Activated T-helper 1 cell treated with anti-CD3 and anti-CD28 coated beads, Interleukin-2, amount 50 U/mL, for 16 hours (primary cell): Measurements from ENCODE around the gene GOLGA8S.
"Not testable (repeated sequence)": the region's sequence is repeated elsewhere in the genome, so short reads cannot be mapped to it uniquely, and the experiment has no call there.

Experiments
- DNase-seq, 2 donors: peaks; one replicate each; pipeline ENCODE4 v3.0.0-alpha.2; 2020; ENCODE audit warnings: low read depth in 1 of 2, low spot score in 1 of 2

Gene GOLGA8S, protein sequence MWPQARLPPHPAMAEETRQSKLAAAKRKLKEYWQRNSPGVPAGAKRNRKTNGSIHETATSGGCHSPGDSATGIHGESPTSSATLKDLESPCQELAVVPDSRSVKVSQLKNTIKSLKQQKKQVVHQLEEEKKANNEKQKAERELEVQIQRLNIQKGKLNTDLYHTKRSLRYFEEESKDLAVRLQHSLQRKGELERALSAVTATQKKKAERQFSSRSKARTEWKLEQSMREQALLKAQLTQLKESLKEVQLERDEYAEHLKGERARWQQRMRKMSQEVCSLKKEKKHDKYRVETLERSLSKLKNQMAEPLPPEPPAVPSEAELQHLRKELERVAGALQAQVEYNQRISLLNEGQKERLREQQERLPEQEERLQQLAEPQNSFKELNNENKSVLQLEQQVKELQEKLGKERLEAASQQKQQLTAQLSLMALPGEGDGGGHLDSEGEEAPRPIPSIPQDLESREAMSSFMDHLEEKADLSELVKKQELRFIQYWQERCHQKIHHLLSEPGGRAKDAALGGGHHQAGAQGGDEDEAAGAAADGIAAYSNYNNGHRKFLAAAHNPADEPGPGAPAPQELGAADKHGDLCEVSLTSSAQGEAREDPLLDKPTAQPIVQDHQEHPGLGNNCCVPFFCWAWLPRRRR

DNA sequence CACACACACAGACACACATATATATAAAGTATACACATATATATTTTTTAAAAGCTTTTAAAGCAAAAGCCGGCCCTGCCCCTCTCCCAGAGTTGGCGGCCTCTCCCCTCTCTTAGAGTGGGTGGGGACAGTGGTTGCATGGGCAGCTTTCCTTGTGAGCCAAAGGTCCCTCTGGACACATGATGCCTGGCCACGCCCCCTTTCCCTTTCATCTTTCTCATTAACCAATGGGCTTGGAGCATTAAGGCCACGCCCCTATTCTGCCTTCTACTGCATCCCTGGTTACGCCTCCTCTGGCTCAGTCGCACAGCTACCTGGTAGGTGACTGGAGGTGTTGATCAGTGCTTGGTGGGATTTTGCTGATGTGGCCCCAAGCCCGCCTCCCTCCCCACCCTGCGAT is at the start of gene GOLGA8S:
Gene GOLGA8S (plus strand): TSS at position 301 of the 400 bp plus-strand sequence. CDS start 62 bp downstream, at position 363.
- DNase-seq: not testable (repeated sequence)

DNA sequence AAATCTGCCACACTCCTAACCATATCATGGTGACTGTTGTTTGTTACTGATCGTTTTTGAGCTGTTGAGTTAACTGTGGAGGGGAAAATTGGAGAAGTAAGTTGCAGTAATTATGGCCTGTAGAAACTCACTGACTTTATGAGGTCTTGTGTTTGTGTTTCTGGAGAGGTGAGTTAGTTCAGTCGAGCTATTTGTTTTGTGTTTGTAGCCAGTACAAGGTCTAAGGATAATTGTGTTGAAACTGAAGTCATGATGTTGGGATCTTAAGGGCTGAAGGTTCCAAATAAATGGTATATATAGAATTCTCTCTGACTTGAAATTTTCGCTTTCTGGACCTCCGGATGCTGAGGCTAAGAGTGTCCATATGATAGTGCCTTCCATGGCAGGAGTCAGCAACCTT is 49.7 kb upstream of the GOLGA8S start:
- not testable (repeated sequence) for DNase-seq

DNA sequence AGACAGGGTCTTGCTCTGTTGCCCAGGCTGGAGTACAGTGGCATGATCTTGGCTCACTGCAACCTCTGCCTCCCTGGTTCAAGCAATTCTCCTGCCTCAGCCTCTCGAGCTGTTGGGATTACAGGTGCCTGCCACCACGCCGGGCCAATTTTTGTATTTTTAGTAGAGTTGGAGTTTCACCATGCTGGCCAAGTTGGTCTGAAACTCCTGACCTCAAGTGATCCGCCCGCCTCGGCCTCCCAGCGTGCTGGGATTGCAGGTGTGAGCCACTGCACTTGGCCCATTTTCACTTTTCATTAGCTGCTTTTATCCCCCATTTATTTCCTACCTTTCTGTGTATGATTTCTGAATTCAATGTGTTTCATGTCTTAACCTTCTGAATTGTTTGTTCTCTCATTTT is 48.6 kb upstream of the GOLGA8S start:
- not testable (repeated sequence) for DNase-seq

DNA sequence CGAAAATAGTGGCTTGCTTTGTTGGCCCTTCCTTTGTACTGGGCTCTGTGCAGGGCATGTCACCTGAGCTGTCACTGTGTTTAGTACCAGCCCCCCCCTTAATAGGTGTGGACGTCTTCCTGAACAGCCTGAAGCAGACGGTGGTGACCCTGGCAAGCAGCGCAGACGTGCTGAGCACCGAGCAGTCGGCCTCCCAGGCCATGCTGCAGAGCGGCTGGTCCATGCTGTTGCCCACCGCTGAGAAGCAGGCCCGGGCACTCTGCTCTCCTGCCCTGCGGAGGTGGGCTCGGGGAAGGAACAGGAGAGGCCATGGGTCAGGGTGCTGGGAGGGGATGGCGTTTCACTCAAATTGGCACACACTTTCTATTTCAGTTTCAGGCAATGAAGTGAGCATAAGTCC is 43.3 kb upstream of the GOLGA8S start:
- DNase-seq: not testable (repeated sequence)

DNA sequence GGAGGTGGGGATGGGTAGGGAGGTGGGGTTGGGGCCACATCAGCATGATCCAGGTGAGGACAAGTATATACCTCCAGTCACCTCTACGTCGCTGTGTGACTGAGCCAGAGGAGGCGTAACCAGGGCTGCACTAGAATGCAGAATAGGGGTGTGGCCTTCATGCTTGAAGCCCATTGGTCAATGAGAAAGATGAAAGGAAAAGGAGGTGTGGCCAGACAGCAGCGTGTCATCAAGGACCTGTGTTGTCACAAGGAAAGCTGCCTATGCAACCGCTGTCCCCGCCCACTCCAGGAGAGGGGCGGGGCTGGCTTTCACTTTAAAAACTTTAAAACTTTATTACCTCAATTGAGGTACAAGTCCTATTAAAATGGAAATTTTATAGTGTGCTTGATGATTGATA is 20.5 kb upstream of the GOLGA8S start, which contains the start of gene GOLGA6L26:
Gene GOLGA6L26 (minus strand): TSS at position 101 of the 400 bp plus-strand sequence. CDS start 61 bp downstream, at position 40.
- not testable (repeated sequence) for DNase-seq

DNA sequence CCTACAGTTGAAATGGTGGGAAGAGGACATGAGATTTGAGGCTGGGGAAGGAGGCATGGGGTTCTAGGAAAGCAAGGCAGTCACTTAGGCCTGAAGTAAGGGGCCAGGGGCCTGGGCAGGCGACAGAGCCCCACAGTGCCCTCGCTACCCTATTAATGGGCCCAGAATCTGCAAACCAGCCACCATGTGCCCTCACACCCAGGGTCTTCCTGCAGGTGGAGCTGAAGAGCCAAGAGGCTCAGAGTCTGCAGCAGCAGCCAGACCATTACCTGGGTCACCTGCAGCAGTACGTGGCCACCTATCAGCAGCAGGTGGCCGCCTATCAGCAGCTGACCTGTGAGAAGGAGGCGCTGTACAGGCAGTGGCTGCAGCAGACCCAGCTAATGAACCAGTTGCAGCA is 8.1 kb downstream of the GOLGA8S start:
- not testable (repeated sequence) for DNase-seq

DNA sequence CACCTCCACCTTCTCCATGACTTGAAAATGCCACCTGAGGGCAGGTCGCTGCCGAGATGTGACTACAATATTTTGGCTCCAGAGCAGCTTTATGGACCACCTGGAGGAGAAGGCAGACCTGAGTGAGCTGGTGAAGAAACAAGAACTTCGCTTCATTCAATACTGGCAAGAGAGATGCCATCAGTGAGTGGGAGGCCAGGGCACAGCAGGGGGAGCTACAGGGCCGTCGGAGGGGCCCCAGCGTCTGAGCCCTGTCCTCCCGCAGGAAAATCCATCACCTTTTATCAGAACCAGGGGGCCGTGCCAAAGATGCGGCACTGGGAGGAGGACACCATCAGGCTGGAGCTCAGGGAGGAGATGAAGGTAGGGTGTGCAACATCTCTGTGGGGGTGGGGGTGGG is 9.7 kb downstream of the GOLGA8S start:
- not testable (repeated sequence) for DNase-seq

DNA sequence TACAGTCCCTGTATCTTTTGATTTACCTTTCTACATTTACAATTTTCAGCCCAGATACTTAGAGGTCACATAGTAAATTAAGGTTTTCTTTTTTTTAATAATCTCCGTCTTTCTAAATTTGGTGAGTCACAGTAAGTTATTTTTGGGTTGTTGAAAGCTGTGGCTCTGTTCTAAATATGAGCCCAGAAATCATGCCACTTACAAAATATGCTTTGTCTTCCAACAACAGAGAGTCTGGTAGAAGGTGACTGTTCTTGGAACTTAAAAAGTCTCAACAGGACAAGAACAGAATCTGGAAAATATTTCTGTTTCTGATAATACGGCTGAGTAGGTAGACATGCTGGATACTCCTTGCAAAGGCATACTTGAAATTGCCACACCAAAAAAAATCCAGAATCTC is 16.0 kb downstream of the GOLGA8S start:
- DNase-seq: no peak

DNA sequence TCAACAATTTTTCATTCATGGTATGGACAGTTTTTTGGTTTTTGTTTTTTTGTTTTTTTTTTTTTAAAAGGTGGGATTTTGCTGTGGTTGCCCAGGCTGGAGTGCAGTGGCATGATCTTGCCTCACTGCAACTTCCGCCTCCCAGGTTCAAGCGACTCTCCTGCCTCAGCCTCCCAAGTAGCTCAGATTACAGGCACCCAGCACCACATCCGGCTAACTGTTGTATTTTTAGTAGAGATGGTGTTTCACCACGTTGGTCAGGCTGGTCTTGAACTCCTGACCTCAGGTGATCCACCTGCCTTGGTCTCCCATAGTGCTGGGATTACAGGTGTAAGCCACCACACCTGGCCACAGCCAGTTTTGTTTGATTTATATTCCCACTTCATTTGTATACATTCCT is 16.6 kb downstream of the GOLGA8S start:
- not testable (repeated sequence) for DNase-seq

DNA sequence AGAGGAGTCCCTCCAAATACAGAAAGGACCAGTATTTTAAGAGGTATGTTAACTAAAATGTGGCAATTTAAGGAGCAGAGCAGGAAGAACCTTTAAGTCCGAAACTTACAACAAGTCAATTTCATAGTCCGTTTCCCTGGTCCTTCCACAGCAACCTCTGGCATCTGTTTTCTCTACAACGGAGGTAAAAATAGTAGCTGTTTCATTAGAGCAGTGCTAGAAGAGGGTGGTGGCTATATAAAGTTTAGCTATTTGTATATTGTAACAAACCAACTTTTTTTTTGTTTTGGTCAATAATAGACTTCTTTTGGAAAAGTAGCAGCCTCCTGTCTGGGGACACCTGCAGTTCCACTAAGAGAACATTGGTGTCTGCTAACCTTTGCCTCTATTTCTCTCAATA is 17.3 kb downstream of the GOLGA8S start:
- not testable (repeated sequence) for DNase-seq

DNA sequence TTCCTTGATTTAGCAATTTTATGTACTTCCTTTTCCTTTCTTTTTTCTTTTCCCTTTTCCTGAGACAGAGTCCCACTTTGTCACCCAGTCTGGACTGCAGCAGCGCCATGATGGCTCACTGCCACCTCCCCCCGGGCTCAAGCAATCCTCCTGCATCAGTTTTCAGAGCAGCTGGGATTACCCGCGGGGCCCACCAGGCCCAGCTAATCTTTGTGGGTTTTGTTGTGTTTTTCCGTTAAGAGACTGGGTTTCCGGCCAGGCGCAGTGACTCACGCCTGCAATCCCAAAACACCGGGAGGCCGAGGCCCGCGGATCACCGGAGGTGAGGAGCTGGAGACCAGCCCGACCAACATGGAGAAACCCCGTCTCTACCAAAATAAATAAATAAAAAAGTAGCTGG is 17.7 kb downstream of the GOLGA8S start:
- no peak for DNase-seq

DNA sequence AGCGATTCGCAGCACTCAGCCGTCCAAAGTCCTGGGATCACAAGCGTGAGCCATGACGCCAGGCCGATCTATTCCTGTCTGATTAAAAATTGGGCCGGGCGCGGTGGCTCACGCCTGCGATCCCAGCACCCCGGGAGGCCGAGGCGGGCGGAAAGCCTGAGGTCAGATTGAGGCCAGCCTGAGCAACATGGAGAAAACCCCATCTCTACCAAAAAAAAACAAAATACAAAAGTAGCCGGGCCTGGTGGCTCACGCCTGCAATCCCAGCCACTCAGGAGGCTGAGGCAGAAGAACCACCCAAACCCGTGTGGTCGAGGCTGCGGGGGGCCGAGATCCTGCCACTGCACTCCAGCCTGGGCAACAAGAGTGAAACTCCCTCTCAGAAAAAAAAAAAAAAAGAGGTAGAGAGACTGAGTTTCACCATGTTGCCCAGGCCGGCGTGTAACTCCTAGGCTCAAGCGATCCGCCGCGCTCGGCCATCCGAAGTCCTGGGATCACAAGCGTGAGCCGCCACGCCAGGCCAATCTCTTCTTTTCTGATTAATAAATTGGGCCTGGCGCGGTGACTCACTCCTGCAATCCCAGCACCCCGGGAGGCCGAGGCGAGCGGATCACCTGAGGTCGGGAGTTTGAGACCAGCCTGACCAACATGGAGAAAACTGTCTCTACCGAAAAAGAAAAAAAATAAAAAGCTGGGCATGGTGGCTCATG is 18.5 kb downstream of the GOLGA8S start:
- DNase-seq: not testable (repeated sequence)

DNA sequence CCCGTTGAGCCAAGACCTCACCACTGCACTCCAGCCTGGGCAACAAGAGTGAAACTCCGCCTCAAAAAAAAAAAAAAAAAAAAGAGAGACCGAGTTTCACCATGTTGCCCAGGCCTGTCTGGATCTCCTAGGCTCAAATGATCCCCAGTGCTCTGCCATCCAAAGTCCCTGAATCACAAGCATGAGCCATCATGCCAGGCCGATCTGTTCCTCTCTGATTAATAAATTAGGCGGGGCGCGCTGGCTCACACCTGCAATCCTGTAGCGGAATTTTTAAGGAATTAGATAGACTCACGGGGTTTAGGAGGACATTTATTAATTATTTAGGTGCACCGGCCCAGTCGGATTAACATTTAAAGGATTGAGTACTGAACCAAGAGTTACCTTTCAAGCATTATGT is 19.7 kb downstream of the GOLGA8S start:
- not testable (repeated sequence) for DNase-seq

DNA sequence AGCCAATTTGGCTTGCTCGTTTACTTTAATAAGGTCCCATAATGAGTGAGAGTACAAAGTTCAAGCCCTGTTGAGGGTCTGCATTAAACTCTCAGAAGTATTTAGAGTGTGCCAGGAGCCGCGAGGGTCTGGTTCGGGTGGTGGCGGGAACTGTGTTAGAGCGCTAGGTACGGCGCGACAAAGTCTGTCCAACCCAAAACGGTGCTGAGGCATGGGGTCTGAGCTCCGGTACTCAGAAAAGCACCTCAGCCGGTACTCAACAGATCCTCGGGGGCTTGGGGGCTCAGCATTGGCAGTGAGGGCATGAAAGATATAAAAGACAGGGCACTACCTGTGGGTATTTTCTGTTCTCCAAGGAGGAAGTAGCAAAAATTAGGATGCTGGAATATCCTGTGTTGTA is 24.4 kb downstream of the GOLGA8S start:
- DNase-seq: not testable (repeated sequence)

DNA sequence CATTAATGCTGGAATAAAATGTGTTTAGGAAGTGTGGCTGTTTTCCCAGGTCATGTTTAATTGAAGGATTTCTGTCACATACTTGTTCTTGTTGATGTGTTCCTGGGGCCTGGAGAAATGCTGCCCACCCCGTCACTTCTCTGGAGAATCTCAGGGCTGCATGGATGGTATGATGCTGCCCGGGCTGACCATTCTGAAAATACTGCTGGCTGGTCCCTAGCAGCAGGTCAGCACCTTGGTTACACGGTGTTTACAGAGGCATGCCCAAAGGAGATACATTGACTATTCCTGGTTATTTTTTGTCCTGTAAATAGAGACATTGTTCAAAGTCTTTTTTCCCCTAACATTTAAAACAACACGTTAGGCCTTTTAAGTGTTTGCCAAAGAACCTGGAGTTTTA is 26.2 kb downstream of the GOLGA8S start:
- not testable (repeated sequence) for DNase-seq

DNA sequence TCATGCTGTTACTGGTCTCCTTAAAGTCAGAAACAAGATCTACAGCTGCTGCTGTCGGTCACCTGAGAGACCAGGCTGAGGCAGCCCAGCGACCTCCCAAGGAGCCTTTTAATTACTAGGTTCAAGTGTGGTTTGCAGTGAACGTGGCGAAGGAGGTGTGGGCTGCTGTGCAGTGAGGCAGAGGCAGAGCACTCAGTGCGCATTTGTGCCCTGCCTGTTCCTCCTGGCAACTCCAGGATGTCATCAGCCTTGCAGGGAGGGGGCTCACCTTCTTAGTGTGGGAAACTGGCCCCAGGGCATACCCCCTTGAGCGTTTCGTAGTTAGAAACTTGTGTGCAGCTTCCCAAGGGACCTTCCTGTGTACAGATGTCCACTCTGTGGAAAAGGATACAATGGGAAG is 26.6 kb downstream of the GOLGA8S start:
- not testable (repeated sequence) for DNase-seq

DNA sequence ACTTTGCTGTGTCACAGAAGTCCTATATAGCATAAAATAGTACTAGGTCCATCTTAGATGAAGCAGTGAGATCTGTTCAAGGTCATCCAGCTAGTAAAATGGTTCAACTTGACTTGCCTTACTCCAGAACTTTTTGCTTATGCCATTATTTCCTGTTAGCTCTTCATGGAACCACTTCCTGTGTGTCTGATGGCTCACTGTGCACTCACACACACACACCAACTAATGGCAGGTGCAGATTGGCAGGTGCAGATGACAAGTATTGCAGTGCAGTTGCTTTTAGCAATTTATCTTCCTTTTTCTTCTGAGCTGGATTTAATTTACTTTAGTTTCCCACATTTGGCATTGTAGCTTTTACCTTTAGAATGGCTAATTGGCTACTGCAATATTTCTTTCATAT is 29.8 kb downstream of the GOLGA8S start:
- DNase-seq: no peak

DNA sequence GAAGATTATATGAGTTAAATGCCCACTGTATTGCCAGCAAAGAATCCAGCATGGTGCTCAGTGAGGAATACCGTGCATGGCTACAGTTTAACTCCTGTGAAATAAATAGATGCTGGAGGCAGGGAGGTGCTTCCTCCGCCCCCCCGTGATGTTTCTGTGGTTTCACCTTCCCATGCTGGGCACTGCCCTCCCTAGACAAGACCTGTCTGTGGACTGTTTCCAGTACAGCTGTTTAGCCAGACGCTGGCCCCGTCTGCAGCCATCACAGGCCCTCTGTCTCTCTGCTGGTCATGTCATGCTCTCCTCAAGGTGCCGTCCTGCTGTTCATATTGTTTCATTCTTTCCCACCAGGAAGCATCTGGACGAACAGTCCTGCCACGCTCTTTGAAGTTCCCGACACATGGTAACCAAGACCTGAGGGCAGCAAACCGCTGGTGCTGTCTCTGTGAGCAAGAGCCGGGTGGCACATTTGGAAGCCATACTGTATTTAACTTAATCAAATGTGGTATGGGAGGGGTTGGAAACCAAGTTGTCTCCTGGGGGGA is 31.4 kb downstream of the GOLGA8S start:
- no peak for DNase-seq

DNA sequence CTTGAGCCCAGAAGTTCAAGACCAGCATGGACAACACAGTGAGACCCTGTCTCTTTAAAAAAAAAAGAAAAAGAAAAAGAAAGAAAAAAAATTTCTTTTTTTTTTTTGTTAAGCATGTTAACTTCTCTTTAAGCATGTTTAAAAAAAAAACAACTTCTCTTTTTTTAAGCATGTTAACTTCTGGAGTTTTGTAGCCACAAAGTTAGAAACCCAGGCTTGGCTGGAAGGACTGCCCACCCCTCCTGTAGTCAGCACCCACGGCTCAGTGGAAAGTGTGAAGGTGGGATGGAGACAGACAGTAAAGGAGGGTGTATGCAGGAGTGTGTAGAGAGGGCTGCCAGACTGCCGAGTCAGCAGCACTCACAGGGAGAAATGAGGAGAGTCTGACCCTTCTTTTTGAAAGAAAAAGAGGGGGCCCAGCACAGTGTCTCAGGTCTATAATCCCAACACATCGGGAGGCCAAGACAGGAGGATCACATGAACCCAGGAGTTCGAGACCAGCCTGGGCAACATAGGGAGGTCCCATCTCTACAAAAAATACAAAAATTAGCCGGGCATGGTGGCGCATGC is 33.2 kb downstream of the GOLGA8S start:
- no peak for DNase-seq

DNA sequence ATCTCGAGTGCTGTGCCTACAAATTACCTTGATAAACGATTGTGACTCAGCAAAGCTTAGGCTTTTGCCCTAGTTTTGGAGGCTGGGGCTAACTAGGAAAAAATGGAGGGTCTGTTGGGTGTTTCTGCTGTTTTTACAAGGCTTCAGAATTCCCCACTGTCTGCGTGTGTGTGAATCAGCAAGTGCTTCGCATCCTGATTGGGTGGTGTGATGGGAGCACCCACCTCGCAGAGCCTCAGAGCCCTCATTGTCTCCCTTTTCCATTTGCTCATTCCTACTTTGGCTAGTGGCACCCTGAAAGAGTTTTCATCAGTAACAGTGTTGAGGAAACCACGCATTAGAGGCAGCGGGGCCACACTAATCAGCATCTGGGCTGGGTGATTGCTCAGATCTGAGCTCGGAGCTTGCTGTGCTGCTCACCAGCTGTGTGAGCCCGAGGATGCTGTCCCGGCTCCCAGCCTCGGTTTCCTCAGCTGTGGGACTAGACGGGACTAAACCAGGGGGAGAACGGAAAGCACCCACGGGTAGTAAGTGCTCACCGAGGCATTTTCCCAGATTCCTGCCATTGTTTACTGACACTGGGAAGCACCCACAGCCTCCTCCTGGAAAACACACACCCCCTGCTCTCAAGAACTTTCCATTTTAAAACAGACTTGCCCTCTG is 40.6 kb downstream of the GOLGA8S start:
- no peak for DNase-seq

DNA sequence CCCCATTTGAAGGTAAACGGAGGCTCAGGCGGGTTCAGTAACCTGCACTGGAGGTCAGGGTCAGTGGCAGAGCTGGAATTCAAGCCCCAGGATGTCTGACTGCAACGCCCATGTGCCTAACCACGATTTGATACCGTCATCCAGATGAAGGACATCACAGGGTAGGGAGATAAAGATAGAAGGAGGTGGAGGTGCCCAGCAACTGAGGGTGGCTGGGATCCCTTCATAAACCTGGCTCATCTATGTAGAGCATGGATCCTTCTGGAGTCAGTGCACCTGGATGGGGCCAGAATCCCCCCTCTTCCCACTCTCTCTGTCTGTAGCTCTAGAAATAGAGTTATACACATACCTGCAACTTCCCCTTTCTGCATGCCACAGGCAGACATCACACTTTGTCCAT is 41.3 kb downstream of the GOLGA8S start:
- DNase-seq: no peak
